HT-29 (cell line): ENCODE results near the gene CRBN. TPM values are rescaled to one million over a fixed set of nuclear protein-coding genes. Genes with fewer than 3 reads are reported as not detected.
A peak's percentile ranks its signal among the peaks of the same experiment; 100 is the strongest.

Source experiments
- DNase-seq: peaks from one replicate; pipeline ENCODE4 v3.0.0-alpha.2; 2015; ENCODE audit warnings: low spot score
- total RNA-seq: library from RNA; depleted of rRNA; stranded (reverse); fragments of >200 nt; shearing (Covaris generic); gene quantifications from 2 replicates; pipeline ENCODE4 v1.2.3, GENCODE V29; 2014; rRNA removed

The CRBN gene
- total RNA-seq, result 6.4 and 8.4 TPM in 2 replicates

DNA sequence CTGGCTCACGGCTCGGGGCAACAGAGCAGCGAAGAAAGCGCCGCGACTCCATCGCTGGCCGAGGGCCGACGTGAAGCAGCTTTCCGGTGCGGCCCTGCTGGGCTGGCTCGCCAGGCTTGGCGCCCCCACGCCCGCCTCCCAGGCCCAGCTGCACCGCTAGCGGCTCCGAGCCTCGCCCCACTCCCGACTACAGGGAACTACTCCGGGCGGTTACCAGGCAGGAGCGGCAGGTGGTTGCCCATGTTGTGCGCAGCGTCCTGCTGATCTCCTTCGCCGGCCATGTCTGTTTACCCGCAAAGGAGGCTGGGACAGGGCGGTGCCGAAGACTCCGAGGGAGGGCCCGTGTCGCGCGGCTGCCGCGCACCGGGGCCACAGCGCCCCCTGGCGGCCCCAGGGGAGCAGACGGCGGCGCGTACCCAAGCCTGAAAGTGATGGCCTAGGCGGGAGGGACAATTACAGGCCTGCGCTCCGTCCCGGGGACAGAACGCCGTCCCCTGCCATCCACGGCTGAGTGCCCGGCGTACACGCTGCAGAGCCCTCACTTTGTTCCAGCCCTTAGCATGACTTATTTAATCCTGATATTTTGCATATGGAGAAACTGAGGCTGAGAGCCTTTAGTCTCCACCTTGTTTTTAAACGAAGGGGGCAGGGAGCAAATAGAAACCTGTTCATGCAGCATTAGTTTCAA lies at the start of gene CRBN:
Gene CRBN, minus strand, starts transcription at position 285 of the 688 bp plus-strand sequence. Its CDS starts 4 bp downstream, at position 281.
- peak; percentile 68 for DNase-seq

DNA sequence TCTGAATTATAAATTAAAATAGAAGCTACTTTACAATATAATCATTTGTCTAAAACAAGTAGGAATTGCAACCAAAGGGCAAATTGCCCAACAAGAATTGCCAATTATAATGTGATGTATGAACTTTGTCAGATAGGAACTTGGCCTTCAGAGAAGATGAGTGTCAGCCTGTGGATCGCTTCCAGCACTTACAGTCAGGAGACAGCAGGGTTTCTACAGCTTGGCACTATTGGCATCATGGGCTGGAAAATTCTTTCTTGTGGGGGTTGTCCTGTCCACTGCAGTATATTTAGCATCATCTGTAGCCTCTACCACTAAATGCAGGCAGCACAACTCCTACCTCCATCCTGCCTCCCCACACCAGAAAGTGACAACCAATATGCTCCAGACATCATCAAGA lies 48.1 kb upstream of the CRBN start:
- no peak for DNase-seq

- no peak for DNase-seq
Observed at GRCh38 chr3:3221528-3221927, 42.0 kb upstream of the CRBN start.

DNA sequence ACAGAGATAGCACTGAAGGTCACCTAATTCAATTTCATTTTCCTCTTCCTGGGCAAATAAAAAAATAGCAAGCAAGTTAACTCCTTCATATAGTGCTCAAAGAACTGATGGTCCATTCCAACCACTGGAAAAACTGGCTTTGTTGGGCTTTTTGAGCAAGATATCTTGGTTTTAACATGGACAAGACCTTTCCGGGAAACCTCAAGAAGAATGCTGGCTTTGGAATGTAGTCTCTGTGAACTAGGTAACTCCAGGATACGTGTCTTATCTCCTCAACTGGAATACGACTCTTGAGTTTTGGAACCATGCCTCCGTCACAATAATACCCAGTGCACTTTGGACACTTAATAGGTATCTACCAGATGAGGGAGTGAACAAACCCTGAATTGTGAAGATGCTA lies 36.9 kb upstream of the CRBN start:
- no peak for DNase-seq

DNA sequence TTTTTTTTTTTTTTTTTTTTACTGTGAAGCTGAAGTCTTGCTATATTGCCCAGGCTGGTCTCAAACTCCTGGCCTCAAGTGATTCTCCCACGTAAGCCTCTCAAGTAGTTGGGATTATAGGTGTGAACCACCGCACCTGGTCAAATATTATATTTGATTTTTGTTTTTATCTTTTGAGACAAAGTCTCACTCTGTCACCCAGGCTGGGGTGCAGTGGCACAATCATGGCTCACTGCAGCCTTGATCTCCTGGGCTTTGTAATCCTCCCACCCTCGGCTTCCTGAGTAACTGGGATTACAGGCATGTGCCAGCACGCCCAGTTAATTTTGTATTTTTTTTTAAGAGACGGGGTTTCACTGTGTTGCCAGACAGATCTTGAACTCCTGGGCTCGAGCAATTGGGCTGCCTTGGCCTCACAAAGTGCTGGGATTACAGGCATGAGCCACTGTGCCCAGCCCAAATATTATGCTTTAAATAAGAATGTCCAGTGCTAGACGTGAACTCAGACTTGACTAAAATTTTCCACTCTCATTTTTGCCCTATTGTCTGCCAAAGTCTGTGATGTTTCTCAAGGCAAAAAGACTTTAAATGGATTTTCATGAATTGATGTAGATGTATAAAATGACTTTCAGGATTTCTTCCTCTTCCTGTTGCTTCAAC lies 33.4 kb upstream of the CRBN start:
- DNase-seq, result no peak

GRCh38 chr3:3209714-3210113 lies 30.2 kb upstream of the CRBN start:
- no peak for DNase-seq

- DNase-seq, result no peak
Observed at GRCh38 chr3:3209057-3209456, 29.6 kb upstream of the CRBN start.

DNA sequence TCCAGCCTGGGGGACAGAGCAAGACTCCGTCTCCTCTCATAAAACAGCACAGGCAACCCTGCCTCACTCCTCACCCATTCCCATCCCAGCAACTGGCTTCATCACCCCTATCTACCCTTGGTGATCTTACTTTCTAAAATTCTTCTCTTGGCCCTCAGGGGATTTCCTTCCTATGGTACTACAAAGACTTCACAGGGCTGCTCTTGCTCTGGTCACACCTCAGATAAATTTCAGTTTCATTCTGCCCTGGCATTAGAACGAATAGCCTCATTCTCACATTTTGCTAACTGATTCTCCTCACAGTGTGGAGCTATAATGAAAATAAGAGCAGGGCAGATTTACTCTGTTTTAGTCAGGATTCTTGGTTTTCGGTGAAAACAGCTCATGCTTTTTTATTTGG lies 22.1 kb upstream of the CRBN start:
- no peak for DNase-seq

DNA sequence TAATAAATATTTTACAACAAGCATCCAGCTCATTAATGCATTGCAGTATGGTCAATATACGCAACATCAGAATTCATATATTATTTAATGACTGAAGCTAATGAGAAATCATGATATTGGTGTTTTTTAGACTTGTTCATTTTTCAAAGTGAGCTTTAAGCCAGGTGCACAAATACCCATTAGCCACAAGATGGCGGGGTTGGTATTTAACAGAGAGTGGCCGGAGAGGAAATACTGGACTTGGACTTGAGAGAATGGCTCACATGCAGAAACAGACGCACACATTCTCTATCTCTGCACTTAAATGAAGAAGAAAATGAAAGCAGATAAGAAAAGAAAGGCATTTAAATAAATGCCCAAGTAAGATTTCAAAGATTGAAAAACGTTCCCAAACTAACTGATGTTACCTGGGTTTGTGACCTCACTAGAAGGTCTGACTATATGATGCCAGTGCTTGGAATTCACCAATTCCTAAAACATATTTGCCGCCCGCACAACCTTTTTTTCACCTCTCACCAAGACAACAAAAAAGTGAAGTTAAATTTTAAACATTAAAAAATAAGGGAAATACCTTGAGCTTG lies 21.2 kb upstream of the CRBN start:
- peak; percentile 50 for DNase-seq

DNA sequence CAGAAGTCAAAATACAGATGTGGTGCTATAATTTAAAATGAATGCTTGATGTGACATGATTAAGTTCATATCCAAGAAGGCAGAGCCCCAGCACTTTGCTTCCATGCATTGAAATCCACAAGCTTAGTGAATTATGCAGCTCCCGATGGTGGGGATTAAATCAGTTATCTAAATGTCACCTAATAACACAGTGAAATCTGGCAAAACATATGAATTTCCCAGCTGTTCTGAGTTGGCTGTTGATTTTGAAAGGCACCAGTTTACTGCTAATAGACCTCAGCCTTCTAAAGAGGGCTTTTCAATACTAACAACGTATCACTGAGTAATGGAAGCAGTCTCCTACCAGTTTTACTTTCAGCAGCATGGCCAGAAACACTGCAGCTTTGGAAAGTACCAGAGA lies 19.8 kb upstream of the CRBN start:
- no peak for DNase-seq

DNA sequence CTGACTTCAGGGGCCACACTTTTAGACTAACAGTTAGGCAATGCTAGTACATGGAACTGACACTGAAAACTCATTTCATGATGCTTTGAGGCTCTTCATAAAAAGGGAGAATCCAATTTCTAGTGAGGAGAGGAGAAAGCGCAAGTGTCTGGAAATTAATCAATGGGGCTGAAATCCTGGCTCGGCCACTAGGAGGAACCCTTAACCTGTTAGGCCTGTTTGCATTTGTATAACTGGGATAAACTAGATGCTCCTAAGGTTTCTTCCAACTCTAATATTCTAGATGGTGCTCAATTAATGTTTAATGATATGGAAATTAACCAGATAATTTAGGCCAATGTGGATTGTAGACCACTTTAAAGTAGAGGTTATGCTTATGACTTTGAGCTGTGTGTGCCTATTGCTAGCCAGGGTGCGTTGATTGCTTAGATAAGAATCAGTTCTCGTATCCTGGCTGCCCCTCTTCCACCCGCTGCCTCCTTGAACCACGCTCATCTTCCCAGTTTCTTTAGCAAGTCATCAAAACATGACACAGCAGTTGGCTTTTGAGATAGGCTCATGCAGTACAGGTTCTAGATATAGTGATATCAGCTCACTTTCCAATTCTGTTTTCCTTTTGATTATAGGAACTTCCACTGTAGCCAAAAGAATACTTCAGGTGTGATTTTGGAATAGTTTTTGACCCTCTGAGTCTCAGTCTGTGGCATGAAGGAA lies 16.8 kb upstream of the CRBN start:
- DNase-seq, result peak; percentile 17

DNA sequence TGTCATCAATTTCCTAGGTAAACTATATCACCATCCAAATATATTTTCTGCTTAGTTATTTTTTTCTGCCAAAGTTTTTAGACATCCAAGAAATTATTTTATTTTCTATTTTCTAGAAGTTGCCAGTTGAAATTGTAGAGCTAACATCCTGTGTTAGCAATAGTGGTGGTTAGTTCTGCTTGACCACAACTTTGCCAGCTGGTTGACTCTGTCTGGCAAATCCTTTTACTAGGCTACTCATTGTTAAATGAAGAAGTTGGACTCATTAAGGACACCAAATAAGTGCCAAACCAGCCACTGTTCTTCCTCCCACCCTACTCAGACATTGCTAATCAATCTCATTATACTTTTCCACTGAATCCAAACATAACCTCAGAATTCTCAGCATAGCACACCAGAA lies 15.4 kb upstream of the CRBN start:
- no peak for DNase-seq

GRCh38 chr3:3192286-3192675 lies 12.8 kb upstream of the CRBN start:
- DNase-seq, result no peak

GRCh38 chr3:3191675-3192285 lies 12.3 kb upstream of the CRBN start:
- DNase-seq, result no peak

GRCh38 chr3:3189961-3190360 lies 10.5 kb upstream of the CRBN start:
- no peak for DNase-seq

DNA sequence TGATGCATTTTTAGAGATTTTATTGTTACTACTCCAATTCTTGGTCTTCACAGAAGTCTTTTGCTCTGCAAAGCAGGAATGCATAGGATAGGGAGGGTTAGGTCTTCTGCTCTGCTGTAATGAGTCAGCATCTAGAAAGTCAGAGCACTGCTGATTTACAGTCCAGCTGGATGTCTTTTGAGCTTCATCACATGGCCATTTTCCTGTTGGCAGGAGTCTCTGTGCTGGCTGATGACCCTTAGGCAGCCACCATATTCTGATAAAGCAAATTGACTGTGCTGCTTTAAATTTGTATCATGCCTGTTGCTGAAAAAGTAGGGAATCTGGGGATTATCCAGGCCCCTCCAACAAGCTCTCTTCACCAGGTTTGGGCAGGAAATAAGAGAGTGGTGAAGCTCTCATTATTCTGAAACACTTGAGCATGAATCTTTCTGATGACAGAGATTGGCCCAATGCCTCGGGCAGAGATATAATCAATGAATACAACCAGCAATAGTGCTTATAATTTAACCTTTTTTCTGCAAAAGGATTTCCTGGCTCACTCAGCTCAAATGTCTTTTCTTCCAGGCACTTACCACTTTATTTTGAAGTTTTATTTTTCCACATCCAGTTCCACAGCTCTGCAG lies 9.7 kb upstream of the CRBN start:
- no peak for DNase-seq

- DNase-seq, result no peak
Observed at GRCh38 chr3:3184876-3185275, 5.4 kb upstream of the CRBN start.

DNA sequence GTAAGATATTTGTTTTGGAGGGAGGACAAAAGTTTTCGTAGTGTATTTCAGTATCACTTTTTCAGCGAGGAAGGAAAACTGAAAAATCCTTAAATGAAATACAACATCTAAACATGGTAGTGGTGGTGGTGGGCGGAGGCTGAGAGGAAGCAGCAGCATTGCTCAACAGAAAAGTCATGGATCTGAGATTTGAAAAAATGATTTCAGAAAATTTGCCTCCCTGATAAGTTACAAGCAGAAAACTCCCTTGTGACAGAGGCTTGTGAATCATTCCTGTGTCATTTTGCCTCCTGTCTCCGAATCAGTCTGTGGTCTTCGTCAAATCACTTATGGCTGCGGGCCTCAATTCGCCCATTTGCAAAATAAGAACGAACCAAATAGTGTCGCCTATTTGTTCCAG lies 965 bp upstream of the CRBN start:
- no peak for DNase-seq

GRCh38 chr3:3178498-3179328 lies 778 bp downstream of the CRBN start:
- DNase-seq, result no peak

DNA sequence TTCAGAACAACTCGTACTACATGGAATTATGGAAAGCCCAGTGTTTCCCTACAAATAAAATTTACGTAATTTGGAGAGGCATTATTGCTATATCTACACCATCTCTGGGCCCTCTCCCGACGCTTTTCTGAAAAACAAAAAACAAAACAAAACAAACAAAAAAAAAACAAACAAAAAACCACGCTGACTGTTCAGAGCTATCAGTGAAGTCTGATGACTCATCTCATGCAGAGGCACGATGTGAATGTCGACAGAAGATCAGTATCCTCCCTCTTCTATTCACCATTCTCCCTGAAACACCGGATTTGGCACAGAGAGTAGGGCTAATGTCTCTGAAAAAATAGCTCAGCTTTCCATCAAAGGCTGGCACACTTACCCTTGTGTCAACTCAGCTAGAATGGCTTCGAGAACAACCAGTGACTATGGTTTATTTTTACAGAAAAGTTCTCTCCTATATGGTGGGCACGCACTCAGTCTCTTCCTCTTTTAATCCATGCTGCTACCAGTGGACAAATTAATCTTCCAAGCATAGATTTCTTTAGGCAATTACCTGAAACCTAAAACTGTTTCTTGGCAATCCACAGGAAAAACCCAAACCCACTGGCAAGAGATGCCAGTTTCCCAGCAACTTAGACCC lies 1.5 kb downstream of the CRBN start:
- no peak for DNase-seq
